Measurements from ENCODE around the gene MAN2C1. TPM values are rescaled to one million over a fixed set of nuclear protein-coding genes. Genes with fewer than 3 reads are reported as not detected.

The MAN2C1 gene
- total and polyA plus RNA-seq, 9 of the 15 experiments (the other 6 are each of a cell fraction or from before 2014, with no cell fraction given) = 2.0 to 141 (median 39.9) TPM

DNA sequence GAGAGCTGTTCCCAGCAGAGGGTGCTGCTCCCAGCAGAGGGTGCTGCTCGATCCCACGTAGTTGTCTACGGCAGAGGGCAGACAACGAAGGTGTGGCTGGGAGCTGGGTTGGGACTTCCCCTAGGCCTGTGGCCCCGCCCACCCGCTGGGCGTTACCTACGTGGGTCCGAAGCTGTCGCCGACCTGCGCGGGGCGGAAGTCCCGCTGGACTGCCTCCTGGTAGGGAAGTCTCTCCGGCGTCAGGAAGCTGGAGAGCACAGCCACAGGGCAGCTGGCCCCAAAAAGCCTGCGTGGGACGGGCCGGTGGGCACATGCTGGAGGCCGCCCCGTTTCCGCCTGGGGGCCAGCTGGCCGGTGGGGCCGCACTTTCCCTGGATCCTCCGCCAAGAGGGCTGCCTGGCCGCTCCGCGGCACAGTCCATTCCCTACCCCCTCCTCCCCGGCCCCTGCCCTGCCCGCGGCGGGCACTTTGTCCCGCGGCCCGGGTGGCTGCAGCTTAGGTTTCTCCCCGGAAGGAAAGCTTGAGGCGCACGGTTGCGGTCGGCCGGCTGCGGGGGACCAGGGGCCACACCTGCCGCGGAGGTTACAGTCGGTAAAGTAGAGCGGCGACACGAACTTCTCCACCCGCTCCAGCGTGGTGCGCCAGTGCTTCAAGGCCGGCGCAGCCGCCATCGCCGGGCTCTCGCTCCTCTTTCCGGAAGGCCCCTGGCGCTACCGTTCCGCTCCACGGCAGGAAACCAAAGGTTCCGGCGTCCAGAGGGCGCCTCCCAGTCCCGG, at the start of gene MAN2C1 (continued):
- TF ChIP-seq GATAD2A (IDR thresholded peaks at IDR 0.05) (0 out of 2 replicates have a peak, but pooled peaks have one; percentile 43), MCM7 (IDR thresholded peaks at IDR 0.05) (no peak), CHD1 (IDR thresholded peaks at IDR 0.05; ENCODE audit: low read length) (peak; percentile 86), ETS2 (tag; IDR thresholded peaks at IDR 0.05; ENCODE audit: borderline replicate concordance, poor library complexity, severe bottlenecking) (no peak), MTA1 (IDR thresholded peaks at IDR 0.05; ENCODE audit: borderline replicate concordance) (no peak), ZFPM2 (CRISPR knock-in tag; IDR thresholded peaks at IDR 0.05) (no peak), ZNF589 (CRISPR knock-in tag; IDR thresholded peaks at IDR 0.05; ENCODE audit: low read depth) (no peak), PREB (CRISPR knock-in tag; IDR thresholded peaks at IDR 0.05) (peak; percentile 99), NCOA6 (IDR thresholded peaks at IDR 0.05) (no peak), MIER1 (IDR thresholded peaks at IDR 0.05; ENCODE audit: low read depth) (peak; percentile 46; the same call in 1 of the 2 replicates), PRMT5 (CRISPR knock-in tag; IDR thresholded peaks at IDR 0.05) (no peak), POLR2G (IDR thresholded peaks at IDR 0.05; ENCODE audit: low read depth, low read length) (peak; percentile 98), FOS (IDR thresholded peaks at IDR 0.05; ENCODE audit: extremely low read depth, insufficient read length) (no peak), PYGO2 (tag; IDR thresholded peaks at IDR 0.05) (no peak), GTF2E2 (tag; IDR thresholded peaks at IDR 0.05) (peak; percentile 95), PTBP1 (IDR thresholded peaks at IDR 0.05; ENCODE audit: low read depth, low read length) (no peak), NR2C2 (CRISPR knock-in tag; IDR thresholded peaks at IDR 0.05) (peak; percentile 58), NR2C2 (tag; IDR thresholded peaks at IDR 0.05) (peak; percentile 89), MEIS2 (IDR thresholded peaks at IDR 0.05; ENCODE audit: partially characterized antibody) (peak; percentile 43), ZNF551 (CRISPR knock-in tag; IDR thresholded peaks at IDR 0.05) (no peak), TCFL5 (CRISPR knock-in tag; conservative IDR thresholded peaks at IDR 0.05) (no peak), YBX1 (IDR thresholded peaks at IDR 0.05) (no peak), TARDBP (IDR thresholded peaks at IDR 0.05) (peak; percentile 69; the same call in 1 of the 2 replicates), GTF3C2 (IDR thresholded peaks at IDR 0.05; ENCODE audit: borderline replicate concordance, extremely low read depth, insufficient read length) (no peak), SMARCA4 (IDR thresholded peaks at IDR 0.05) (no peak)
- TF ChIP-seq, protein P1, sequence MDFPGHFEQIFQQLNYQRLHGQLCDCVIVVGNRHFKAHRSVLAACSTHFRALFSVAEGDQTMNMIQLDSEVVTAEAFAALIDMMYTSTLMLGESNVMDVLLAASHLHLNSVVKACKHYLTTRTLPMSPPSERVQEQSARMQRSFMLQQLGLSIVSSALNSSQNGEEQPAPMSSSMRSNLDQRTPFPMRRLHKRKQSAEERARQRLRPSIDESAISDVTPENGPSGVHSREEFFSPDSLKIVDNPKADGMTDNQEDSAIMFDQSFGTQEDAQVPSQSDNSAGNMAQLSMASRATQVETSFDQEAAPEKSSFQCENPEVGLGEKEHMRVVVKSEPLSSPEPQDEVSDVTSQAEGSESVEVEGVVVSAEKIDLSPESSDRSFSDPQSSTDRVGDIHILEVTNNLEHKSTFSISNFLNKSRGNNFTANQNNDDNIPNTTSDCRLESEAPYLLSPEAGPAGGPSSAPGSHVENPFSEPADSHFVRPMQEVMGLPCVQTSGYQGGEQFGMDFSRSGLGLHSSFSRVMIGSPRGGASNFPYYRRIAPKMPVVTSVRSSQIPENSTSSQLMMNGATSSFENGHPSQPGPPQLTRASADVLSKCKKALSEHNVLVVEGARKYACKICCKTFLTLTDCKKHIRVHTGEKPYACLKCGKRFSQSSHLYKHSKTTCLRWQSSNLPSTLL (IDR thresholded peaks at IDR 0.05) = no peak
